ENCODE results near the gene IL1A. TPM values are rescaled to one million over a fixed set of nuclear protein-coding genes. Genes with fewer than 3 reads are reported as not detected.

IL1A gene
- total RNA-seq, 1 experiment from 2014 or later, result 0.38 TPM

DNA sequence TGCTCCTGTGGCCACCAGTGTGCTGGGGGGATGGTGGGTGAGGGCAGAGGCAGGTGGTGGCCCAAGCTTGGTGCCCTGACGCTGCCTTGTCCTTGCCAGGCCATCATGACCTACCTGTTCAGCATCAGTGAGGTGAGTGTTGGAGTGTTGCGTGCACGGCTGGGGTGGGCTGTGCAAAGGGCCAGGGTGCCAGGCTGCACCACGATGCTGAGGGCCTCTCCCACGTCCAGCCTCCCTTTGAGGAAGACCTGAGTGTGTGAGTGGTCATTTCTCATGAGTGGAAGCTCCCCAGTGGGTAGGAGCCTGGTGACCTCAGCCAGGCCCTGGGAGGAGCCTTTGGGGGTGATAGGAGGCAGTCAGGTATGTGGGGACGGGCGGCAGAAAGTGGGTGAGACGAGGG, 60.3 kb downstream of the IL1A start:
- Histone ChIP-seq H3K4me3 (ENCODE audit: insufficient read depth, low read depth, low read length) (no peak overlapping the region), H3K36me3 (replicated peaks; ENCODE audit: control insufficient read depth, insufficient read depth, low read length) (no peaks in the 10 kb centered on the region), H3K27me3 (ENCODE audit: control insufficient read depth, insufficient read depth, low read length) (no peaks in the 10 kb centered on the region)
- no peak for DNase-seq

Other genes with a start within 250 kb of the IL1A start
- gene POLR1B, start 242.0 kb downstream of the IL1A start, total RNA-seq (2014; rRNA removed; shearing (Covaris generic)), result 35.1 and 35.5 TPM in 2 replicates
- gene CHCHD5, start 199.9 kb downstream of the IL1A start, total RNA-seq (2014; rRNA removed; shearing (Covaris generic)), result 19.0 and 40.9 TPM in 2 replicates
- 33.6 and 34.3 TPM in 2 replicates for gene SLC20A1, start 138.6 kb downstream of the IL1A start, total RNA-seq (2014; rRNA removed; shearing (Covaris generic))
- not detected in 2 replicates for gene NT5DC4, start 63.5 kb downstream of the IL1A start, total RNA-seq (2014; rRNA removed; shearing (Covaris generic))
- gene CKAP2L, start 19.9 kb downstream of the IL1A start, total RNA-seq (2014; rRNA removed; shearing (Covaris generic)), result 14.9 and 24.8 TPM in 2 replicates
- not detected in 2 replicates for gene IL1B, start 52.3 kb upstream of the IL1A start, total RNA-seq (2014; rRNA removed; shearing (Covaris generic))
- 0.62 and 1.00 TPM in 2 replicates for gene IL37, start 126.7 kb upstream of the IL1A start, total RNA-seq (2014; rRNA removed; shearing (Covaris generic))
- 0.37 TPM in 1 of 2 replicates, not detected in the other for gene IL36G, start 193.5 kb upstream of the IL1A start, total RNA-seq (2014; rRNA removed; shearing (Covaris generic))
- gene IL36A, start 221.0 kb upstream of the IL1A start, total RNA-seq (2014; rRNA removed; shearing (Covaris generic)), result not detected in 2 replicates